Left renal pelvis (tissue), 4 donors: Measurements from ENCODE around the gene GRID1. TPM values are rescaled to one million over a fixed set of nuclear protein-coding genes. Genes with fewer than 3 reads are reported as not detected.

ENCODE experiments used
- polyA plus RNA-seq, 4 donors: library from polyadenylated mRNA; unstranded; fragments of 120-200 nt; gene quantifications; one replicate each; pipeline ENCODE4 v1.2.1, GENCODE V29; 2013; ENCODE audit not compliant: insufficient read length in 4 of 4

GRID1 gene
- polyA plus RNA-seq, 4 donors, result 1.6 to 5.4 (median 1.9) TPM

Other genes starting within 250 kb of the GRID1 start
- 10 to 100 TPM; 37.6 to 54.2 (median 48.3) TPM for gene WAPL, start 155.0 kb upstream of the GRID1 start, polyA plus RNA-seq